H1 (cell line): ENCODE data around the gene HIBADH. TPM values are rescaled to one million over a fixed set of nuclear protein-coding genes. Genes with fewer than 3 reads are reported as not detected.

ENCODE experiments used
- CTCF ChIA-PET: fragments of 300-600 bp; sonication (Branson Sonifier 250); formaldehyde crosslinking; loops from one replicate; lab custom pipeline; 2021; ENCODE audit not compliant: partially characterized antibody; lab: Charles Lee
- POLR2A ChIA-PET: fragments of 300-600 bp; sonication (Branson Sonifier 250); formaldehyde crosslinking; loops from one replicate; lab custom pipeline; 2021; ENCODE audit warnings: inconsistent platforms; ENCODE audit not compliant: partially characterized antibody; lab: Charles Lee
- DNase-seq, 2 experiments: peaks; one replicate each; pipeline versions ENCODE4 v3.0.0 to v3.0.0-alpha.2; 2010 to 2022; ENCODE audit warnings: low spot score in 2 of 2, low read depth in 1 of 2, mixed read lengths in 1 of 2
- FAIRE-seq: peaks from 2 replicates; lab custom pipeline; 2011; peaks lifted over from hg19 to GRCh38; lab: Jason Lieb, UNC
- H2AFZ ChIP-seq: 2 replicates; pipeline ENCODE4 v1.8.1; 2012; ENCODE audit warnings: low read length, inconsistent platforms
- H2AK5ac ChIP-seq: 2 replicates; pipeline ENCODE4 v1.6.1; 2013; ENCODE audit warnings: low read depth, low read length
- H2BK120ac ChIP-seq: replicated peaks from 2 replicates; pipeline ENCODE3; 2013; ENCODE audit warnings: low read depth, low read length, inconsistent platforms
- H2BK12ac ChIP-seq: 2 replicates; pipeline ENCODE4 v1.6.1; 2013; ENCODE audit warnings: low read depth, low read length
- H2BK15ac ChIP-seq: 2 replicates; pipeline ENCODE4 v1.6.1; 2013; ENCODE audit warnings: low read length
- H2BK20ac ChIP-seq: 2 replicates; pipeline ENCODE4 v1.6.1; 2013; ENCODE audit warnings: low read length
- H2BK5ac ChIP-seq: 2 replicates; pipeline ENCODE4 v1.6.1; 2013; ENCODE audit warnings: low read depth, low read length
- H3K14ac ChIP-seq: 2 replicates; pipeline ENCODE4 v1.6.1; 2013; ENCODE audit warnings: inconsistent platforms; ENCODE audit not compliant: insufficient read length
- H3K18ac ChIP-seq: 2 replicates; pipeline ENCODE4 v1.6.1; 2013; ENCODE audit warnings: low read length; ENCODE audit errors: extremely low read depth
- H3K23ac ChIP-seq: 2 replicates; pipeline ENCODE4 v1.6.1; 2013; ENCODE audit warnings: inconsistent platforms; ENCODE audit not compliant: insufficient read length
- H3K23me2 ChIP-seq: 2 replicates; pipeline ENCODE4 v1.6.1; 2013; ENCODE audit warnings: low read depth, low read length
- H3K27ac ChIP-seq: 2 replicates; pipeline ENCODE4 v1.6.1; 2011; ENCODE audit warnings: low read depth, low read length, inconsistent platforms
- H3K27me3 ChIP-seq, 4 experiments: replicated peaks in 1 of 4; 1 replicate in 1 of 4; 2 replicates in 3 of 4; pipeline versions ENCODE4 v1.6.1 to v1.8.1; 2011 to 2013; ENCODE audit warnings: low read length in 3 of 4, mild to moderate bottlenecking in 3 of 4, inconsistent platforms in 2 of 4, mixed read lengths in 2 of 4, moderate library complexity in 1 of 4; ENCODE audit not compliant: control insufficient read depth in 3 of 4, insufficient read depth in 3 of 4; ENCODE audit errors: extremely low read depth in 1 of 4
- H3K36me3 ChIP-seq, 4 experiments: 2 replicates each; pipeline versions ENCODE4 v1.6.1 to v1.8.1; 2011 to 2013; ENCODE audit warnings: mild to moderate bottlenecking in 4 of 4, low read length in 3 of 4, moderate library complexity in 2 of 4, control low read depth in 1 of 4, inconsistent platforms in 1 of 4; ENCODE audit not compliant: insufficient read depth in 4 of 4, control insufficient read depth in 2 of 4
- H3K4ac ChIP-seq: replicated peaks from 2 replicates; pipeline ENCODE3; 2013; ENCODE audit warnings: low read length, low read depth, mixed read lengths, inconsistent platforms; ENCODE audit not compliant: insufficient read length
- H3K4me1 ChIP-seq, 4 experiments: replicated peaks in 1 of 4; 1 replicate in 1 of 4; 2 replicates in 3 of 4; pipeline versions ENCODE4 v1.6.1 to v1.8.1; 2011 to 2013; ENCODE audit warnings: low read length in 3 of 4, inconsistent platforms in 2 of 4, mixed read lengths in 1 of 4; ENCODE audit not compliant: insufficient read depth in 4 of 4, control insufficient read depth in 3 of 4
- H3K4me2 ChIP-seq, 2 experiments: 2 replicates each; pipeline versions ENCODE4 v1.6.1 to v1.8.1; 2011 to 2013; ENCODE audit warnings: low read depth in 2 of 2, low read length in 2 of 2, control low read depth in 1 of 2, inconsistent platforms in 1 of 2, mild to moderate bottlenecking in 1 of 2; ENCODE audit not compliant: insufficient read depth in 1 of 2
- H3K4me3 ChIP-seq, 4 experiments: fragments of 200-600, 300-600 bp in 1 of 4; sonication (generic), shearing (Covaris generic), sonication (Bioruptor Twin) in 1 of 4; 2 replicates each; pipeline versions ENCODE4 v1.5.1 to v1.8.1; 2011 to 2016; ENCODE audit warnings: low read length in 4 of 4, low read depth in 3 of 4, control low read depth in 2 of 4, inconsistent platforms in 2 of 4, mild to moderate bottlenecking in 2 of 4, mixed read lengths in 1 of 4, moderate library complexity in 1 of 4; ENCODE audit not compliant: insufficient read depth in 2 of 4; ENCODE audit errors: extremely low read depth in 1 of 4
- H3K56ac ChIP-seq: replicated peaks from 2 replicates; pipeline ENCODE3; 2013; ENCODE audit warnings: low read depth, mild to moderate bottlenecking, mixed read lengths, low read length, inconsistent platforms; ENCODE audit not compliant: insufficient read length
- H3K79me1 ChIP-seq: 2 replicates; pipeline ENCODE4 v1.6.1; 2013; ENCODE audit warnings: low read depth, low read length, control low read depth
- H3K79me2 ChIP-seq, 2 experiments: 2 replicates each; pipeline versions ENCODE4 v1.6.1 to v1.8.1; 2012 to 2013; ENCODE audit warnings: low read length in 2 of 2, mild to moderate bottlenecking in 2 of 2, inconsistent platforms in 1 of 2; ENCODE audit not compliant: insufficient read depth in 2 of 2, control insufficient read depth in 1 of 2
- H3K9ac ChIP-seq, 4 experiments: replicated peaks in 1 of 4; 1 replicate in 1 of 4; 2 replicates in 3 of 4; pipeline versions ENCODE4 v1.6.1 to v1.8.1; 2011 to 2013; ENCODE audit warnings: low read depth in 3 of 4, low read length in 3 of 4, control low read depth in 2 of 4, mild to moderate bottlenecking in 2 of 4, moderate library complexity in 2 of 4, inconsistent platforms in 1 of 4; ENCODE audit errors: extremely low read depth in 1 of 4
- H3K9me3 ChIP-seq, 2 experiments: 2 replicates each; pipeline versions ENCODE4 v1.6.1 to v1.8.1; 2012 to 2013; ENCODE audit warnings: mild to moderate bottlenecking in 2 of 2, moderate library complexity in 2 of 2, control low read depth in 1 of 2, inconsistent platforms in 1 of 2, low read depth in 1 of 2, low read length in 1 of 2, mixed read lengths in 1 of 2; ENCODE audit not compliant: insufficient read depth in 2 of 2
- H4K20me1 ChIP-seq, 2 experiments: replicated peaks in 1 of 2; 2 replicates each; pipeline versions ENCODE3 to v1.8.1; 2011 to 2013; ENCODE audit warnings: inconsistent platforms in 2 of 2, low read length in 2 of 2, mild to moderate bottlenecking in 1 of 2; ENCODE audit not compliant: insufficient read depth in 2 of 2, control insufficient read depth in 1 of 2
- H4K5ac ChIP-seq: 2 replicates; pipeline ENCODE4 v1.6.1; 2013; ENCODE audit warnings: low read length, low read depth, mixed read lengths, inconsistent platforms; ENCODE audit not compliant: insufficient read length
- H4K8ac ChIP-seq: 2 replicates; pipeline ENCODE4 v1.8.0; 2013; ENCODE audit warnings: mild to moderate bottlenecking, moderate library complexity, low read length, inconsistent platforms; ENCODE audit not compliant: insufficient read depth; ENCODE audit errors: extremely low read depth
- H4K91ac ChIP-seq: replicated peaks from 2 replicates; pipeline ENCODE3; 2013; ENCODE audit warnings: low read length, mixed read lengths, inconsistent platforms; ENCODE audit not compliant: insufficient read length
- CREB1 ChIP-seq: IDR thresholded peaks from 2 replicates; pipeline ENCODE4 v1.6.1; 2012; ENCODE audit warnings: inconsistent platforms
- EZH2 ChIP-seq: fragments of 200-600 bp; sonication (generic); IDR thresholded peaks from 2 replicates; pipeline ENCODE4 v1.7.1; 2012; ENCODE audit warnings: low read depth, mild to moderate bottlenecking, moderate library complexity, low read length, inconsistent platforms; ENCODE audit not compliant: severe bottlenecking
- HDAC2 ChIP-seq, 2 experiments: fragments of 300-600 bp in 1 of 2; sonication (generic) in 1 of 2; IDR thresholded peaks; 2 replicates each; pipeline ENCODE4 v1.6.1; 2011 to 2012; ENCODE audit warnings: low read depth in 2 of 2, low read length in 2 of 2, mild to moderate bottlenecking in 2 of 2, moderate library complexity in 2 of 2, borderline replicate concordance in 1 of 2, inconsistent platforms in 1 of 2
- JUN ChIP-seq: IDR thresholded peaks from 2 replicates; pipeline ENCODE4 v1.6.1; 2011; ENCODE audit warnings: low read depth, mild to moderate bottlenecking, improper control_type of control experiment, low read length
- JUND ChIP-seq: IDR thresholded peaks from 2 replicates; pipeline ENCODE4 v1.6.1; 2011; ENCODE audit warnings: mild to moderate bottlenecking, improper control_type of control experiment, low read length
- KDM1A ChIP-seq: fragments of 200-600, 300-600 bp; sonication (generic); IDR thresholded peaks from 2 replicates; pipeline ENCODE4 v1.7.1; 2016; ENCODE audit warnings: mild to moderate bottlenecking, low read length, borderline replicate concordance
- KDM4A ChIP-seq: IDR thresholded peaks from one replicate; pipeline ENCODE4 v1.7.1; 2012; ENCODE audit warnings: low read depth, mild to moderate bottlenecking, moderate library complexity, low read length, inconsistent platforms; ENCODE audit not compliant: severe bottlenecking
- PHF8 ChIP-seq: fragments of 200-600 bp; sonication (generic); conservative IDR thresholded peaks from 2 replicates; pipeline ENCODE4 v1.7.1; 2012; ENCODE audit warnings: low read depth, mild to moderate bottlenecking, inconsistent platforms, low read length, moderate library complexity
- RXRA ChIP-seq: IDR thresholded peaks from 2 replicates; pipeline ENCODE4 v1.6.1; 2011; ENCODE audit warnings: low read depth, mild to moderate bottlenecking, low read length, moderate library complexity; ENCODE audit not compliant: insufficient read depth
- SIRT6 ChIP-seq: IDR thresholded peaks from one replicate; pipeline ENCODE4 v1.7.1; 2012; ENCODE audit warnings: low read length, inconsistent platforms
- SIX5 ChIP-seq: IDR thresholded peaks from 2 replicates; pipeline ENCODE4 v1.6.1; 2011; ENCODE audit warnings: mild to moderate bottlenecking, low read depth, low read length
- SP1 ChIP-seq: IDR thresholded peaks from 2 replicates; pipeline ENCODE4 v1.6.1; 2011; ENCODE audit warnings: low read depth, low read length
- SRF ChIP-seq: IDR thresholded peaks from 2 replicates; pipeline ENCODE4 v1.6.1; 2011; ENCODE audit warnings: mild to moderate bottlenecking, low read depth, low read length, moderate library complexity
- SUZ12 ChIP-seq: fragments of 200-600 bp; sonication (generic); IDR thresholded peaks from 2 replicates; pipeline ENCODE4 v1.6.1; 2012; ENCODE audit warnings: mild to moderate bottlenecking, inconsistent platforms, low read length, moderate library complexity, mixed read lengths
- WGBS, 2 experiments: shearing (Covaris generic) in 1 of 2; methylation state at CpG; one replicate each; pipeline versions ENCODE4 v1.1.6 to v1.1.7; 2013 to 2015; ENCODE audit warnings: low lambda C conversion rate in 2 of 2, mixed read lengths in 2 of 2, inconsistent platforms in 1 of 2, low coverage in 1 of 2, missing lambda C conversion rate in 1 of 2; ENCODE audit not compliant: insufficient replicate concordance in 2 of 2, insufficient coverage in 1 of 2, insufficient read length in 1 of 2; ENCODE audit errors: extremely low coverage in 1 of 2, missing lambda C conversion rate in 1 of 2; 5-methylcytosine and 5-hydroxymethylcytosine counted together
- polyA plus RNA-seq, 7 experiments: library from polyadenylated mRNA; depleted of rRNA in 3 of 7; stranded (reverse) in 5 of 7; unstranded in 2 of 7; fragments of >200 nt in 5 of 7; fragments of 200-250 nt in 2 of 7; gene quantifications; 1 replicate in 5 of 7; 2 replicates in 1 of 7; 4 replicates in 1 of 7; pipeline versions ENCODE4 v1.2.1 to v1.2.3, GENCODE V29; 2011 to 2013; ENCODE audit warnings: missing spikeins in 2 of 7, mixed read lengths in 2 of 7
- total RNA-seq: library from RNA; stranded (reverse); fragmentation: NEBNext Ultra II Directional; extraction: Animal tissue kit (Norgen Biotek cat#: 25700); gene quantifications from 2 replicates; pipeline ENCODE4 v1.2.1, GENCODE V29; 2021

The HIBADH gene
- total and polyA plus RNA-seq, 2 of the 8 experiments (the other 6 are each of a cell fraction or from before 2014, with no cell fraction given), result 30.1 to 39.5 TPM

DNA sequence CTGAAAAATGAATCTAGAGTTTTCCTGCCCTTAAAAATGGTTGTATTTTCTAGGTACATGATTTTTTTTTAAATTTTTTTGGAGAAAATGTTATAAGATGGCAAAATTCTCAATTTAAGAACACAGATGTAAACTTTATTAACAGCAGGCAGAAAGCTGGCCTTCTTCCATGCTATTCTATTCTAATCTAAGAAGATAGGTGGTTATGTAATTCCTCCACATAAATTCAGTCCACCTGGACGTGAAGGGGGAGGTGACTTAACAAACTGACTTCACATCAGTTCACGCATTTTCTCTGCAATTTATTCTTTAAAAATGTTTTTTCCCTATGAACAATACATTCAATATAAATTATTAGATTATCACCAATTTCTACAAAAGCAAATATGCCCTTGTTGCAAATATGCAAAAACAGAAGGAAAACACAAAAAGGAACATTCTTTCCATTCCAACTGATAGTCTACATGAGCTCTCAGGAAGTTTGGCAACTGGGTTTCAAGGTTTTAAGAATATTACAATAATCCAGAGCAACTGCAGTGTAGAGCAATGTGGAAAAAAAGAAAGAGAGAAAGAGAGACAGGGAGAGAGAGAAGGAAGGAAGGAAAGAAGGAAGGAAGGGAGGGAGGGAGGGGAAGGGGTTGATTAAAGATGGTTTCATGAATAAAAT is 76.8 kb downstream of the HIBADH start:
- no peak overlapping the region for H2AFZ ChIP-seq
- H2AK5ac ChIP-seq, result no peak overlapping the region
- no peak overlapping the region for H2BK120ac ChIP-seq
- H3K4me3 ChIP-seq, result no peak overlapping the region
- H3K79me1 ChIP-seq, result no peaks in the 10 kb centered on the region
- H3K36me3 ChIP-seq, result no peaks in the 10 kb centered on the region
- no peak overlapping the region for H4K8ac ChIP-seq
- H4K91ac ChIP-seq, result no peak overlapping the region
- H3K4me2 ChIP-seq, result no peak overlapping the region
- H3K27ac ChIP-seq, result no peak overlapping the region
- peaks cover 3 to 7% (median 5%) of the 10 kb centered on the region in 4 experiments for H3K4me1 ChIP-seq
- H2BK5ac ChIP-seq, result no peak overlapping the region
- H3K23ac ChIP-seq, result no peak overlapping the region
- DNase-seq, result no peak
- no peak for FAIRE-seq
- H4K20me1 ChIP-seq, result no peaks in the 10 kb centered on the region
- no peak overlapping the region for H3K56ac ChIP-seq
- H3K4ac ChIP-seq, result no peak overlapping the region
- H2BK15ac ChIP-seq, result no peak overlapping the region
- H3K14ac ChIP-seq, result no peak overlapping the region
- H3K23me2 ChIP-seq, result no peaks in the 10 kb centered on the region
- H4K5ac ChIP-seq, result no peak overlapping the region
- 43% methylated on average over 2 of the region's 2 CpGs; no CpG with 5 or more reads in 1 of the 2 experiments for WGBS, 2 experiments
- ChIA-PET CTCF (interaction anchor here (0.9 to 2.0 kb wide), 6 partner anchors 13 to 376 kb away, joined by 3 to 14 read pairs (median 3); no protein-coding TSS in a partner anchor), POLR2A (interaction anchor here (0.6 to 0.9 kb wide), 2 partner anchors 154 to 337 kb away, joined by 3 to 4 read pairs; partner anchors contain the start of gene TAX1BP1)
- H2BK20ac ChIP-seq, result no peak overlapping the region
- H2BK12ac ChIP-seq, result no peak overlapping the region
- H3K79me2 ChIP-seq, result no peaks in the 10 kb centered on the region
- H3K9ac ChIP-seq, result no peak overlapping the region
- no peak overlapping the region for H3K18ac ChIP-seq
- no peaks in the 10 kb centered on the region for H3K27me3 ChIP-seq
- H3K9me3 ChIP-seq, result no peaks in the 10 kb centered on the region
- TF ChIP-seq EZH2 (no peak), HDAC2 (IDR thresholded peaks at IDR 0.05; ENCODE audit: borderline replicate concordance in 1 of 2, low read depth in 2 of 2, low read length in 2 of 2) (no peak), KDM4A (no peak), SP1 (no peak), RXRA (no peak), CREB1 (no peak), KDM1A (no peak), PHF8 (no peak), SRF (no peak), SUZ12 (no peak), JUN (no peak), SIX5 (no peak), SIRT6 (no peak), JUND (no peak)
